K562 (cell line): Measurements from ENCODE around the gene PPOX. TPM values are rescaled to one million over a fixed set of nuclear protein-coding genes. Genes with fewer than 3 reads are reported as not detected.

Experiments used
- CHCHD3 ChIP-seq: fragments of 250-450 bp; sonication (Bioruptor Pico); IDR thresholded peaks from 2 replicates; pipeline ENCODE4 v2.1.2; 2022; ENCODE audit warnings: mild to moderate bottlenecking
- EP300 ChIP-seq: IDR thresholded peaks from 2 replicates; pipeline ENCODE4 v1.6.1; 2012; ENCODE audit warnings: low read length, improper control_type of control experiment
- ESRRB ChIP-seq: fragments of 250-450 bp; sonication (Bioruptor Pico); IDR thresholded peaks from 2 replicates; pipeline ENCODE4 v1.5.0; 2020; ENCODE audit warnings: mild to moderate bottlenecking, moderate library complexity, borderline replicate concordance
- RNF2 ChIP-seq: sonication (generic); IDR thresholded peaks from 2 replicates; pipeline ENCODE4 v1.6.1; 2016
- YY1 ChIP-seq, 3 experiments: IDR thresholded peaks; 2 replicates each; pipeline ENCODE4 v1.6.1; 2011; ENCODE audit warnings: low read length in 2 of 3, mild to moderate bottlenecking in 2 of 3, moderate library complexity in 2 of 3, borderline replicate concordance in 1 of 3, control low read depth in 1 of 3, low read depth in 1 of 3; ENCODE audit not compliant: insufficient read depth in 3 of 3, insufficient replicate concordance in 2 of 3, control insufficient read depth in 1 of 3, insufficient read length in 1 of 3; ENCODE audit errors: extremely low read depth in 1 of 3
- ZNF785 ChIP-seq: fragments of 250-450 bp; sonication (Bioruptor Pico); IDR thresholded peaks from 2 replicates; pipeline ENCODE4 v1.4.0; 2020; ENCODE audit warnings: mild to moderate bottlenecking
- polyA plus RNA-seq, 8 experiments: library from polyadenylated mRNA; depleted of rRNA in 4 of 8; stranded (reverse) in 5 of 8; unstranded in 3 of 8; fragments of >200 nt; fragmentation: Nextera tagmentation in 2 of 8; fragmentation: Illumina TruSeq in 1 of 8; extraction: Ambion mirVana in 2 of 8; extraction: Trizol in 1 of 8; gene quantifications; 2 replicates each; pipeline versions ENCODE4 v1.2.1 to v1.2.3, GENCODE V29; 2011 to 2014; ENCODE audit warnings: inconsistent platforms in 1 of 8, missing spikeins in 1 of 8
- total RNA-seq, 7 experiments: library from RNA; depleted of rRNA in 6 of 7; stranded (reverse); fragments of >200 nt in 6 of 7; fragmentation: Illumina TruSeq in 2 of 7; extraction: Trizol in 2 of 7; gene quantifications; 2 replicates each; pipeline versions ENCODE4 v1.2.1 to v1.2.3, GENCODE V29; 2011 to 2021; ENCODE audit warnings: low replicate concordance in 1 of 7
- TF ChIP-seq, protein P1 (sequence below), 2 experiments: fragments of 450-650 bp in 1 of 2; sonication (generic) in 1 of 2; formaldehyde crosslinking in 1 of 2; IDR thresholded peaks; 2 replicates each; pipeline versions ENCODE4 v1.7.1 to v1.9.0; 2016 to 2022; ENCODE audit warnings: inconsistent platforms in 1 of 2, mild to moderate bottlenecking in 1 of 2, missing genetic modification reagents in 1 of 2
- TF ChIP-seq, protein P2 (sequence below): sonication (generic); formaldehyde crosslinking; IDR thresholded peaks from 2 replicates; pipeline ENCODE4 v1.8.0; 2022; ENCODE audit warnings: mild to moderate bottlenecking, missing genetic modification reagents

Gene PPOX
- total and polyA plus RNA-seq, 9 of the 15 experiments (the other 6 are each of a cell fraction or from before 2014, with no cell fraction given) = 17.0 to 57.1 (median 38.9) TPM

DNA sequence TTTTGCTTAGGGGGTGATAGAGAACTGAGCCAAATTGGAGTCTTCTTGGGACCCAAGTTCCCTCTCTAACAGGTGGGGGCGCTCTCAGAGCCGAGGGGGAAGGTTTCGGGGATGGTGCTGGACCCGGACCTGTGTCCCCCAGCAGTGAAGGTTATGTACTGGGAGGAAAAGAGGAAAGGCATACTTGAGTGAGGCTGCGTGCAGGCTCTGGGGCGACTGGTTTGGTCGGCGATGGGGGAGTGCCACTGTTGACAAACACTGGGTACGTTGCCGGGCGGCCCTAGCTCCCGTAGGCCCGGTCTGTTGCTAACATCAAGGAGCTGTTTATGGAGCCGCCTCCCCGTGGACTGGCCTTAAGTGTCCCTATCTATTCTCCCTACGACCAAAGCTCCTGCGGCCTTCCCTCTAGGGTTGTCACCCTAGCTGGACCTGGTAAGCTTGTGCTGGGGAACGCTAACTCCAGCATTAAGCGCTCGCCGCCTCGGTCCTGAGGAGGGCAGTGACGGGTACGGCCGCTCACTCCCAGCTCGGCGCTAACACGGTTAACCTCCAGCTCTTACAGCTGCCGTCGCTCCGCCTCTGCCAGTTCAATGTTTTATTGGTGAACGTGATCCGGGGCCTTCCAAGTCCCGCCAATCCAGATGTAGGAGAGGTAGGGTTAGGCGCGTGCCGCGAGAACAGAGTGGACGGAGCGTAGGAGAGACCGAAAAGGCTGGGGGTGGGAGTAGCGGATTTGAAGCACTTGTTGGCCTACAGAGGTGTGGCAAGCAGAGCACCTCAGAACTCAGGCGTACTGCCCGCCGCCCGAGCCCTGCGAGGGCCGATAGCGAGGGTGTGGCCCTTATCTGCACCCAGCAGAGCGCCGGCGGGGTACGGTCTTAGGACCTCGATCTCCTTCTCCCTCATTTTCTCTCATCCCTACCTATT is at the start of gene PPOX (continued):
- no peak for TF ChIP-seq ZNF785
- TF ChIP-seq RNF2 = peak; percentile 96
- TF ChIP-seq CHCHD3 = no peak
- peak in 1 of 3 experiments; percentile 32 for TF ChIP-seq YY1 (IDR thresholded peaks at IDR 0.05; ENCODE audit: borderline replicate concordance in 1 of 3, control insufficient read depth in 1 of 3, extremely low read depth in 1 of 3, insufficient read depth in 3 of 3, insufficient read length in 1 of 3, insufficient replicate concordance in 2 of 3, low read depth in 1 of 3, low read length in 2 of 3)
- TF ChIP-seq, protein P1, sequence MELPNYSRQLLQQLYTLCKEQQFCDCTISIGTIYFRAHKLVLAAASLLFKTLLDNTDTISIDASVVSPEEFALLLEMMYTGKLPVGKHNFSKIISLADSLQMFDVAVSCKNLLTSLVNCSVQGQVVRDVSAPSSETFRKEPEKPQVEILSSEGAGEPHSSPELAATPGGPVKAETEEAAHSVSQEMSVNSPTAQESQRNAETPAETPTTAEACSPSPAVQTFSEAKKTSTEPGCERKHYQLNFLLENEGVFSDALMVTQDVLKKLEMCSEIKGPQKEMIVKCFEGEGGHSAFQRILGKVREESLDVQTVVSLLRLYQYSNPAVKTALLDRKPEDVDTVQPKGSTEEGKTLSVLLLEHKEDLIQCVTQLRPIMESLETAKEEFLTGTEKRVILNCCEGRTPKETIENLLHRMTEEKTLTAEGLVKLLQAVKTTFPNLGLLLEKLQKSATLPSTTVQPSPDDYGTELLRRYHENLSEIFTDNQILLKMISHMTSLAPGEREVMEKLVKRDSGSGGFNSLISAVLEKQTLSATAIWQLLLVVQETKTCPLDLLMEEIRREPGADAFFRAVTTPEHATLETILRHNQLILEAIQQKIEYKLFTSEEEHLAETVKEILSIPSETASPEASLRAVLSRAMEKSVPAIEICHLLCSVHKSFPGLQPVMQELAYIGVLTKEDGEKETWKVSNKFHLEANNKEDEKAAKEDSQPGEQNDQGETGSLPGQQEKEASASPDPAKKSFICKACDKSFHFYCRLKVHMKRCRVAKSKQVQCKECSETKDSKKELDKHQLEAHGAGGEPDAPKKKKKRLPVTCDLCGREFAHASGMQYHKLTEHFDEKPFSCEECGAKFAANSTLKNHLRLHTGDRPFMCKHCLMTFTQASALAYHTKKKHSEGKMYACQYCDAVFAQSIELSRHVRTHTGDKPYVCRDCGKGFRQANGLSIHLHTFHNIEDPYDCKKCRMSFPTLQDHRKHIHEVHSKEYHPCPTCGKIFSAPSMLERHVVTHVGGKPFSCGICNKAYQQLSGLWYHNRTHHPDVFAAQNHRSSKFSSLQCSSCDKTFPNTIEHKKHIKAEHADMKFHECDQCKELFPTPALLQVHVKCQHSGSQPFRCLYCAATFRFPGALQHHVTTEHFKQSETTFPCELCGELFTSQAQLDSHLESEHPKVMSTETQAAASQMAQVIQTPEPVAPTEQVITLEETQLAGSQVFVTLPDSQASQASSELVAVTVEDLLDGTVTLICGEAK (IDR thresholded peaks at IDR 0.05) = peak; percentile 20; the same call in 1 of the 2 replicates
- TF ChIP-seq, protein P1 (CRISPR knock-in tag; IDR thresholded peaks at IDR 0.05) = no peak
- TF ChIP-seq, protein P2, sequence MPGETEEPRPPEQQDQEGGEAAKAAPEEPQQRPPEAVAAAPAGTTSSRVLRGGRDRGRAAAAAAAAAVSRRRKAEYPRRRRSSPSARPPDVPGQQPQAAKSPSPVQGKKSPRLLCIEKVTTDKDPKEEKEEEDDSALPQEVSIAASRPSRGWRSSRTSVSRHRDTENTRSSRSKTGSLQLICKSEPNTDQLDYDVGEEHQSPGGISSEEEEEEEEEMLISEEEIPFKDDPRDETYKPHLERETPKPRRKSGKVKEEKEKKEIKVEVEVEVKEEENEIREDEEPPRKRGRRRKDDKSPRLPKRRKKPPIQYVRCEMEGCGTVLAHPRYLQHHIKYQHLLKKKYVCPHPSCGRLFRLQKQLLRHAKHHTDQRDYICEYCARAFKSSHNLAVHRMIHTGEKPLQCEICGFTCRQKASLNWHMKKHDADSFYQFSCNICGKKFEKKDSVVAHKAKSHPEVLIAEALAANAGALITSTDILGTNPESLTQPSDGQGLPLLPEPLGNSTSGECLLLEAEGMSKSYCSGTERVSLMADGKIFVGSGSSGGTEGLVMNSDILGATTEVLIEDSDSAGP = no peak
- no peak for TF ChIP-seq ESRRB (CRISPR knock-in tag)
- TF ChIP-seq EP300 = peak; percentile 98
